Measurements from ENCODE around the gene RFX5. TPM values are rescaled to one million over a fixed set of nuclear protein-coding genes. Genes with fewer than 3 reads are reported as not detected.
A peak's percentile ranks its signal among the peaks of the same experiment; 100 is the strongest.

Gene RFX5
- total and polyA plus RNA-seq, 9 of the 15 experiments (the other 6 are each of a cell fraction or from before 2014, with no cell fraction given) = 3.8 to 48.2 (median 32.2) TPM

- peak; percentile 48 for TF ChIP-seq KDM5B (IDR thresholded peaks at IDR 0.05; ENCODE audit: insufficient replicate concordance, low read depth, low read length)
- TF ChIP-seq RBM15 (IDR thresholded peaks at IDR 0.05; ENCODE audit: insufficient read depth, low read length) = no peak
- TF ChIP-seq BHLHE40 (IDR thresholded peaks at IDR 0.05; ENCODE audit: low read length) = peak; percentile 64
- TF ChIP-seq ZFP91 (CRISPR knock-in tag; IDR thresholded peaks at IDR 0.05) = no peak
- TF ChIP-seq FOXA3 (CRISPR knock-in tag; conservative IDR thresholded peaks at IDR 0.05 in 1 of 2, IDR thresholded peaks at IDR 0.05 in 1 of 2) = no peak
- TF ChIP-seq SNAPC5 (CRISPR knock-in tag; IDR thresholded peaks at IDR 0.05) = no peak
- TF ChIP-seq XRCC5 (IDR thresholded peaks at IDR 0.05; ENCODE audit: low read depth, low read length) = no peak
- TF ChIP-seq ZBTB11 (CRISPR knock-in tag; IDR thresholded peaks at IDR 0.05) = no peak; a peak in 1 of 6 replicates
- no peak for TF ChIP-seq NCOA6 (IDR thresholded peaks at IDR 0.05)
- TF ChIP-seq ZNF253 (CRISPR knock-in tag; conservative IDR thresholded peaks at IDR 0.05) = no peak
- TF ChIP-seq IRF1 (CRISPR knock-in tag; IDR thresholded peaks at IDR 0.05; ENCODE audit: borderline replicate concordance) = no peak
- no peak for TF ChIP-seq FOXA1 (IDR thresholded peaks at IDR 0.05; ENCODE audit: borderline replicate concordance)
- no peak for TF ChIP-seq PTTG1 (tag; IDR thresholded peaks at IDR 0.05; ENCODE audit: low read depth)
- TF ChIP-seq HDGF (IDR thresholded peaks at IDR 0.05) = no peak
- no peak for TF ChIP-seq HNRNPH1 (optimal IDR thresholded peaks at IDR 0.05; ENCODE audit: low read depth, low read length)
- no peak for TF ChIP-seq HEY1 (CRISPR knock-in tag; IDR thresholded peaks at IDR 0.05; ENCODE audit: borderline replicate concordance)
- no peak for TF ChIP-seq ZNF551 (CRISPR knock-in tag; IDR thresholded peaks at IDR 0.05)
- no peak for TF ChIP-seq ZNF212 (CRISPR knock-in tag; IDR thresholded peaks at IDR 0.05)
- TF ChIP-seq ETS1 (conservative IDR thresholded peaks at IDR 0.05; ENCODE audit: control insufficient read depth, low read depth, low read length) = peak; percentile 28; the same call in 1 of the 2 replicates
- TF ChIP-seq ILF3 (IDR thresholded peaks at IDR 0.05; ENCODE audit: borderline replicate concordance) = no peak
These were observed 35.3 kb downstream of the RFX5 start (continued) for GRCh38 chr1:151311589-151312331.

All from K562 (cell line).